Transverse colon (tissue), 4 donors: ENCODE data around the gene SYNE2.

Source experiments
- CTCF ChIP-seq, 5 experiments: fragments of 200-600 bp in 3 of 5; fragments of 450-650 bp in 2 of 5; sonication (generic) in 3 of 5; IDR thresholded peaks; 1 replicate in 2 of 5; 2 replicates in 3 of 5; pipeline ENCODE4 v1.5.1; 2016 to 2017; ENCODE audit warnings: antibody characterized with exemption in 5 of 5, inconsistent platforms in 3 of 5, mild to moderate bottlenecking in 2 of 5, moderate library complexity in 1 of 5
- EP300 ChIP-seq: sonication (generic); formaldehyde crosslinking; IDR thresholded peaks from one replicate; pipeline ENCODE4 v1.6.1; 2017; ENCODE audit warnings: antibody characterized with exemption, low read depth
- POLR2A ChIP-seq: fragments of 450-650 bp; IDR thresholded peaks from one replicate; pipeline ENCODE4 v1.6.1; 2016; ENCODE audit warnings: antibody characterized with exemption, mild to moderate bottlenecking, moderate library complexity
- POLR2AphosphoS5 ChIP-seq, 3 donors: sonication (generic); formaldehyde crosslinking; IDR thresholded peaks; one replicate each; pipeline ENCODE4 v1.6.1; 2016; ENCODE audit warnings: antibody characterized with exemption in 3 of 3

DNA sequence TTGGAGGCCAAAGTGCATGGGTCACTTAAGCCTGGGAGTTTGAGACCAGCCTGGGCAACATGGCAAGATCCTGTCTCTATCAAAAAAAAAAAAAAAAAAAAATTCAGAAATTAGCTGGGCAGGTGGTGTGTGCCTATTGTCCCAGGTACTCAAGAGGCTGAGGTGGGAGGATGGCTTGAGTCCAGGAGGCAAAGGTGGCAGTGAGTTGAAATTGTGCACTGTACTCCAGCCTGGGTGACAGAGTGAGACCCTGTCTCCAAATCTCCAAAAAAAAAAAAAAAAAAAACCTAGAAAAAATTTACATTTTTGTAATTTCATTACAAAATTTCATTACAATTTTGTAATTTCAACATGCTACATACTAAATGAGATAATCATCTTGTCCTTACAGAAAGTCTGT lies 42.7 kb downstream of the SYNE2 start:
- no peak for TF ChIP-seq CTCF (IDR thresholded peaks at IDR 0.05)
- TF ChIP-seq POLR2A, result no peak
- TF ChIP-seq EP300, result no peak
- no peak for TF ChIP-seq POLR2AphosphoS5 (IDR thresholded peaks at IDR 0.05)
